HepG2 (cell line): Measurements from ENCODE around the gene TLN1. TPM values are rescaled to one million over a fixed set of nuclear protein-coding genes. Genes with fewer than 3 reads are reported as not detected.

Experiments used
- ADNP ChIP-seq: sonication (generic); formaldehyde crosslinking; IDR thresholded peaks from 2 replicates; pipeline ENCODE4 v1.4.0; 2020; ENCODE audit warnings: missing genetic modification reagents
- CEBPG ChIP-seq: IDR thresholded peaks from 2 replicates; pipeline ENCODE4 v1.6.1; 2016
- CENPX ChIP-seq: sonication (generic); formaldehyde crosslinking; IDR thresholded peaks from 2 replicates; pipeline ENCODE4 v1.9.0; 2021; ENCODE audit warnings: mild to moderate bottlenecking, missing genetic modification reagents, moderate library complexity
- DNMT3B ChIP-seq: conservative IDR thresholded peaks from 2 replicates; pipeline ENCODE4 v1.6.1; 2016; ENCODE audit warnings: missing biosample characterization, control low read depth
- DPF2 ChIP-seq: sonication (generic); formaldehyde crosslinking; IDR thresholded peaks from 2 replicates; pipeline ENCODE4 v1.4.0; 2020; ENCODE audit warnings: mild to moderate bottlenecking, low read depth, missing genetic modification reagents, borderline replicate concordance
- GATA4 ChIP-seq: sonication (generic); IDR thresholded peaks from 2 replicates; pipeline ENCODE4 v1.6.1; 2016; ENCODE audit warnings: antibody characterized with exemption, low read depth, borderline replicate concordance
- IRX3 ChIP-seq: sonication (generic); formaldehyde crosslinking; IDR thresholded peaks from 2 replicates; pipeline ENCODE4 v1.8.1; 2023; ENCODE audit warnings: mild to moderate bottlenecking, low read depth, missing genetic modification reagents, borderline replicate concordance
- KMT2A ChIP-seq: sonication (generic); formaldehyde crosslinking; IDR thresholded peaks from 2 replicates; pipeline ENCODE4 v1.4.0; 2020; ENCODE audit warnings: missing genetic modification reagents
- NFE2L2 ChIP-seq: fragments of 150-350 bp; IDR thresholded peaks from 2 replicates; pipeline ENCODE4 v1.6.1; 2014; ENCODE audit warnings: low read length
- PHF8 ChIP-seq: sonication (generic); formaldehyde crosslinking; IDR thresholded peaks from 2 replicates; pipeline ENCODE4 v1.5.0; 2020; ENCODE audit warnings: missing genetic modification reagents
- PRPF4 ChIP-seq: fragments of 200-400 bp; formaldehyde crosslinking; IDR thresholded peaks from 2 replicates; pipeline ENCODE4 v1.6.1; 2016; ENCODE audit warnings: low read length, low read depth; ENCODE audit not compliant: poor library complexity, severe bottlenecking
- RORA ChIP-seq: sonication (generic); formaldehyde crosslinking; IDR thresholded peaks from 2 replicates; pipeline ENCODE4 v1.5.0; 2020; ENCODE audit warnings: mild to moderate bottlenecking, missing genetic modification reagents, moderate library complexity
- ZKSCAN8 ChIP-seq: IDR thresholded peaks from 2 replicates; pipeline ENCODE4 v1.6.1; 2016; ENCODE audit warnings: borderline replicate concordance, missing genetic modification reagents, missing compliant biosample characterization
- ZNF549 ChIP-seq: sonication (generic); formaldehyde crosslinking; IDR thresholded peaks from 2 replicates; pipeline ENCODE4 v1.5.0; 2020; ENCODE audit warnings: missing genetic modification reagents
- ZNF678 ChIP-seq: sonication (generic); formaldehyde crosslinking; IDR thresholded peaks from 2 replicates; pipeline ENCODE4 v1.4.0; 2020; ENCODE audit warnings: mild to moderate bottlenecking, missing genetic modification reagents
- ZNF777 ChIP-seq: sonication (generic); formaldehyde crosslinking; IDR thresholded peaks from 2 replicates; pipeline ENCODE4 v1.4.0; 2020; ENCODE audit warnings: missing genetic modification reagents
- ZSCAN30 ChIP-seq: sonication (generic); formaldehyde crosslinking; IDR thresholded peaks from 2 replicates; pipeline ENCODE4 v1.5.0; 2020; ENCODE audit warnings: mild to moderate bottlenecking, missing genetic modification reagents
- polyA plus RNA-seq, 8 experiments: library from polyadenylated mRNA; depleted of rRNA in 3 of 8; stranded (reverse) in 7 of 8; unstranded in 1 of 8; fragments of >200 nt; fragmentation: Illumina TruSeq in 4 of 8; extraction: Trizol in 4 of 8; gene quantifications; 2 replicates each; pipeline versions ENCODE4 v1.2.1 to v1.2.3, GENCODE V29; 2011 to 2016; ENCODE audit warnings: low read depth in 4 of 8, missing spikeins in 1 of 8, mixed read lengths in 1 of 8; ENCODE audit not compliant: insufficient read depth in 1 of 8
- total RNA-seq, 5 experiments: library from RNA; depleted of rRNA; stranded (reverse); fragments of >200 nt; fragmentation: Illumina TruSeq; extraction: Trizol; gene quantifications; 2 replicates each; pipeline ENCODE4 v1.2.3, GENCODE V29; 2016; ENCODE audit warnings: low read depth in 1 of 5
- TF ChIP-seq, protein P1 (sequence below): sonication (generic); formaldehyde crosslinking; IDR thresholded peaks from 2 replicates; pipeline ENCODE4 v1.8.1; 2023; ENCODE audit warnings: mild to moderate bottlenecking, moderate library complexity, missing genetic modification reagents
- TF ChIP-seq, protein P2 (sequence below): IDR thresholded peaks from 2 replicates; pipeline ENCODE4 v1.6.1; 2016; ENCODE audit warnings: low read depth, control low read depth
- TF ChIP-seq, protein P3 (sequence below): sonication (generic); formaldehyde crosslinking; IDR thresholded peaks from 2 replicates; pipeline ENCODE4 v1.4.0; 2020; ENCODE audit warnings: mild to moderate bottlenecking, low read depth, missing genetic modification reagents
- TF ChIP-seq, protein P4 (sequence below): sonication (generic); formaldehyde crosslinking; IDR thresholded peaks from 2 replicates; pipeline ENCODE4 v1.9.0; 2021; ENCODE audit warnings: mild to moderate bottlenecking, missing genetic modification reagents

Gene TLN1
- total and polyA plus RNA-seq, 2 of the 13 experiments (the other 11 are each of a cell fraction or from before 2014, with no cell fraction given), result 35.2 to 51.8 TPM

DNA sequence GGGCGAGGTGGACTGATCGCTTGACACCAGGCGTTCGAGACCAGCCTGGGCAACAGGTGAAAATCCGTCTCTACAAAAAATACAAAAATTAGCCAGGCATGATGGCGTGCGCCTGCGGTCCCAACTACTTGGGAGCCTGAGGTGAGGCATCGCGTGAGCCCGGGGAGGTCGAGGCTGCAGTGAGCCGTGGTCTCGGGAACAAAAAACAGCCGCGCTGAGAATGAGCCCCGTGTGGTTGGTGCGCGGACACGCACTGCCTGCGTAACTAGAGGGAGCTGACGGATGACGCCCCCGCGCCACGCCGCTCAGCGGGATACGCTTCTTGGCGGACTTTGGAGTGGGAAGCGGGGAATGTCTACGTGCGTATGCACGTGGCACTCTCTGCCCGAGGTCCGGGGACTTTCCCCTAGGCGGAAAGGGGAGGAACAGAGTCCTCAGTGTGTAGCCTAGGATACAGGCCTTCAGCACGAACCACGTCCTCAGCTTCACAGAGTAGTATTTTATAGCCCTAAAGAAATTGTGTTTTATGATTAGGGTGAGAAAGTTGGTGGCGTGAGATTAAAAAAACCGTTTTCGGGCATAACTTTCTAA is 74.4 kb downstream of the TLN1 start, which contains the start of gene RMRP (continued):
- TF ChIP-seq ZNF549 (peak; percentile 90; the same call in 1 of the 2 replicates), IRX3 (CRISPR knock-in tag) (peak; percentile 90; the same call in 1 of the 2 replicates), DNMT3B (CRISPR knock-in tag) (no peak; the same call in 1 of the 2 replicates), RORA (no peak), ADNP (peak; percentile 71; the same call in 1 of the 2 replicates), ZSCAN30 (CRISPR knock-in tag) (peak; percentile 57; the same call in 1 of the 2 replicates), PRPF4 (no peak), CENPX (CRISPR knock-in tag) (no peak), CEBPG (peak; percentile 58), PHF8 (CRISPR knock-in tag) (peak; percentile 22; the same call in 1 of the 2 replicates), DPF2 (CRISPR knock-in tag) (peak; percentile 64; the same call in 1 of the 2 replicates), GATA4 (peak; percentile 21; the same call in 1 of the 2 replicates), ZKSCAN8 (CRISPR knock-in tag) (peak; percentile 95), KMT2A (CRISPR knock-in tag) (peak; percentile 29; the same call in 1 of the 2 replicates), ZNF777 (CRISPR knock-in tag) (peak; percentile 58; the same call in 1 of the 2 replicates), ZNF678 (CRISPR knock-in tag) (no peak), NFE2L2 (no peak)
- TF ChIP-seq, protein P1, sequence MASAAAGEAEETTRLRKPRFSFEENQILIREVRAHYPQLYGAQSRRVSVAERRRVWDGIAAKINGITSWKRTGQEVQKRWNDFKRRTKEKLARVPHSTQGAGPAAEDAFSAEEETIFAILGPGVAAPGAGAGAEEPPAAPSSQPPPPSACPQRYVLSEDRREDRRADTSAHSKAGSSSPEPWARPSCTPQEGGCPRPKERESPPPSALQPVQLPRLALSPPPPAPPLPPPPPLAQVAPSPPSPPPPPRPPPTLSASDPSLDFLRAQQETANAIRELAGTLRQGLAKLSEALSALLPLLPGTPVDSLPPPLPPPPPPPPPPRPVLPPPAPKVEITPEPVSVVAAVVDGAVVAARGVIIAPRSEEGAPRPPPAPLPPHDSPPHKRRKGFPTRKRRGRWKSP (CRISPR knock-in tag), result peak; percentile 96
- TF ChIP-seq, protein P2, sequence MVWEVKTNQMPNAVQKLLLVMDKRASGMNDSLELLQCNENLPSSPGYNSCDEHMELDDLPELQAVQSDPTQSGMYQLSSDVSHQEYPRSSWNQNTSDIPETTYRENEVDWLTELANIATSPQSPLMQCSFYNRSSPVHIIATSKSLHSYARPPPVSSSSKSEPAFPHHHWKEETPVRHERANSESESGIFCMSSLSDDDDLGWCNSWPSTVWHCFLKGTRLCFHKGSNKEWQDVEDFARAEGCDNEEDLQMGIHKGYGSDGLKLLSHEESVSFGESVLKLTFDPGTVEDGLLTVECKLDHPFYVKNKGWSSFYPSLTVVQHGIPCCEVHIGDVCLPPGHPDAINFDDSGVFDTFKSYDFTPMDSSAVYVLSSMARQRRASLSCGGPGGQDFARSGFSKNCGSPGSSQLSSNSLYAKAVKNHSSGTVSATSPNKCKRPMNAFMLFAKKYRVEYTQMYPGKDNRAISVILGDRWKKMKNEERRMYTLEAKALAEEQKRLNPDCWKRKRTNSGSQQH (CRISPR knock-in tag), result peak; percentile 77
- TF ChIP-seq, protein P3, sequence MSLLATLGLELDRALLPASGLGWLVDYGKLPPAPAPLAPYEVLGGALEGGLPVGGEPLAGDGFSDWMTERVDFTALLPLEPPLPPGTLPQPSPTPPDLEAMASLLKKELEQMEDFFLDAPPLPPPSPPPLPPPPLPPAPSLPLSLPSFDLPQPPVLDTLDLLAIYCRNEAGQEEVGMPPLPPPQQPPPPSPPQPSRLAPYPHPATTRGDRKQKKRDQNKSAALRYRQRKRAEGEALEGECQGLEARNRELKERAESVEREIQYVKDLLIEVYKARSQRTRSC (CRISPR knock-in tag), result no peak
- TF ChIP-seq, protein P4, sequence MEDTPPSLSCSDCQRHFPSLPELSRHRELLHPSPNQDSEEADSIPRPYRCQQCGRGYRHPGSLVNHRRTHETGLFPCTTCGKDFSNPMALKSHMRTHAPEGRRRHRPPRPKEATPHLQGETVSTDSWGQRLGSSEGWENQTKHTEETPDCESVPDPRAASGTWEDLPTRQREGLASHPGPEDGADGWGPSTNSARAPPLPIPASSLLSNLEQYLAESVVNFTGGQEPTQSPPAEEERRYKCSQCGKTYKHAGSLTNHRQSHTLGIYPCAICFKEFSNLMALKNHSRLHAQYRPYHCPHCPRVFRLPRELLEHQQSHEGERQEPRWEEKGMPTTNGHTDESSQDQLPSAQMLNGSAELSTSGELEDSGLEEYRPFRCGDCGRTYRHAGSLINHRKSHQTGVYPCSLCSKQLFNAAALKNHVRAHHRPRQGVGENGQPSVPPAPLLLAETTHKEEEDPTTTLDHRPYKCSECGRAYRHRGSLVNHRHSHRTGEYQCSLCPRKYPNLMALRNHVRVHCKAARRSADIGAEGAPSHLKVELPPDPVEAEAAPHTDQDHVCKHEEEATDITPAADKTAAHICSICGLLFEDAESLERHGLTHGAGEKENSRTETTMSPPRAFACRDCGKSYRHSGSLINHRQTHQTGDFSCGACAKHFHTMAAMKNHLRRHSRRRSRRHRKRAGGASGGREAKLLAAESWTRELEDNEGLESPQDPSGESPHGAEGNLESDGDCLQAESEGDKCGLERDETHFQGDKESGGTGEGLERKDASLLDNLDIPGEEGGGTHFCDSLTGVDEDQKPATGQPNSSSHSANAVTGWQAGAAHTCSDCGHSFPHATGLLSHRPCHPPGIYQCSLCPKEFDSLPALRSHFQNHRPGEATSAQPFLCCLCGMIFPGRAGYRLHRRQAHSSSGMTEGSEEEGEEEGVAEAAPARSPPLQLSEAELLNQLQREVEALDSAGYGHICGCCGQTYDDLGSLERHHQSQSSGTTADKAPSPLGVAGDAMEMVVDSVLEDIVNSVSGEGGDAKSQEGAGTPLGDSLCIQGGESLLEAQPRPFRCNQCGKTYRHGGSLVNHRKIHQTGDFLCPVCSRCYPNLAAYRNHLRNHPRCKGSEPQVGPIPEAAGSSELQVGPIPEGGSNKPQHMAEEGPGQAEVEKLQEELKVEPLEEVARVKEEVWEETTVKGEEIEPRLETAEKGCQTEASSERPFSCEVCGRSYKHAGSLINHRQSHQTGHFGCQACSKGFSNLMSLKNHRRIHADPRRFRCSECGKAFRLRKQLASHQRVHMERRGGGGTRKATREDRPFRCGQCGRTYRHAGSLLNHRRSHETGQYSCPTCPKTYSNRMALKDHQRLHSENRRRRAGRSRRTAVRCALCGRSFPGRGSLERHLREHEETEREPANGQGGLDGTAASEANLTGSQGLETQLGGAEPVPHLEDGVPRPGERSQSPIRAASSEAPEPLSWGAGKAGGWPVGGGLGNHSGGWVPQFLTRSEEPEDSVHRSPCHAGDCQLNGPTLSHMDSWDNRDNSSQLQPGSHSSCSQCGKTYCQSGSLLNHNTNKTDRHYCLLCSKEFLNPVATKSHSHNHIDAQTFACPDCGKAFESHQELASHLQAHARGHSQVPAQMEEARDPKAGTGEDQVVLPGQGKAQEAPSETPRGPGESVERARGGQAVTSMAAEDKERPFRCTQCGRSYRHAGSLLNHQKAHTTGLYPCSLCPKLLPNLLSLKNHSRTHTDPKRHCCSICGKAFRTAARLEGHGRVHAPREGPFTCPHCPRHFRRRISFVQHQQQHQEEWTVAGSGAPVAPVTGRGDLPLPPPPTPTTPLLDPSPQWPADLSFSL (CRISPR knock-in tag), result no peak; the same call in 1 of the 2 replicates
